Inflammatory macrophage treated with lipopolysaccharide for 1 hour (primary cell): ENCODE results near the gene MYH14.
A peak's percentile ranks its signal among the peaks of the same experiment; 100 is the strongest.
"Not testable (repeated sequence)": the region's sequence is repeated elsewhere in the genome, so short reads cannot be mapped to it uniquely, and the experiment has no call there.

ENCODE experiments used
- DNase-seq, 2 donors: peaks; one replicate each; pipeline ENCODE4 v3.0.0-alpha.2; 2020 to 2022

The MYH14 gene

GRCh38 chr19:50337031-50337430 is 133.6 kb downstream of the MYH14 start:
- peak in 1 of 2 donors; percentile 46 for DNase-seq

- DNase-seq: peak in 1 of 2 donors; percentile 62
Measured at GRCh38 chr19:50340331-50340730, 136.9 kb downstream of the MYH14 start.

GRCh38 chr19:50341091-50341564 is 137.7 kb downstream of the MYH14 start:
- DNase-seq: peak; percentile 77 to 88

- no peak for DNase-seq
Measured at GRCh38 chr19:50344661-50345318, 141.4 kb downstream of the MYH14 start.

GRCh38 chr19:50347089-50347581 is 143.7 kb downstream of the MYH14 start:
- not testable (repeated sequence) for DNase-seq

- no peak for DNase-seq
Measured at GRCh38 chr19:50349277-50350057, 146.0 kb downstream of the MYH14 start.

- no peak for DNase-seq
Measured at GRCh38 chr19:50352242-50352641, 148.8 kb downstream of the MYH14 start.

GRCh38 chr19:50353487-50353880 is 150.1 kb downstream of the MYH14 start:
- DNase-seq: not testable (repeated sequence)

- no peak for DNase-seq
Measured at GRCh38 chr19:50356691-50357177, 153.3 kb downstream of the MYH14 start.

- peak; percentile 76 to 88 for DNase-seq
Measured at GRCh38 chr19:50357178-50358100, 154.0 kb downstream of the MYH14 start.

GRCh38 chr19:50358483-50359327 is 155.3 kb downstream of the MYH14 start:
- DNase-seq: peak; percentile 48 to 73

- no peak for DNase-seq
Measured at GRCh38 chr19:50359328-50359818, 156.0 kb downstream of the MYH14 start.
